Activated naive CD4-positive, alpha-beta T cell treated with anti-CD3 and anti-CD28 coated beads, Interleukin-2, amount 50 U/mL, for 16 hours (primary cell): Measurements from ENCODE around the gene CYB5D1.
"Not testable (repeated sequence)": the region's sequence is repeated elsewhere in the genome, so short reads cannot be mapped to it uniquely, and the experiment has no call there.

Experiments used
- DNase-seq: peaks from one replicate; pipeline ENCODE4 v3.0.0-alpha.2; 2020

CYB5D1 gene, protein sequence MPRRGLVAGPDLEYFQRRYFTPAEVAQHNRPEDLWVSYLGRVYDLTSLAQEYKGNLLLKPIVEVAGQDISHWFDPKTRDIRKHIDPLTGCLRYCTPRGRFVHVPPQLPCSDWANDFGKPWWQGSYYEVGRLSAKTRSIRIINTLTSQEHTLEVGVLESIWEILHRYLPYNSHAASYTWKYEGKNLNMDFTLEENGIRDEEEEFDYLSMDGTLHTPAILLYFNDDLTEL

DNA sequence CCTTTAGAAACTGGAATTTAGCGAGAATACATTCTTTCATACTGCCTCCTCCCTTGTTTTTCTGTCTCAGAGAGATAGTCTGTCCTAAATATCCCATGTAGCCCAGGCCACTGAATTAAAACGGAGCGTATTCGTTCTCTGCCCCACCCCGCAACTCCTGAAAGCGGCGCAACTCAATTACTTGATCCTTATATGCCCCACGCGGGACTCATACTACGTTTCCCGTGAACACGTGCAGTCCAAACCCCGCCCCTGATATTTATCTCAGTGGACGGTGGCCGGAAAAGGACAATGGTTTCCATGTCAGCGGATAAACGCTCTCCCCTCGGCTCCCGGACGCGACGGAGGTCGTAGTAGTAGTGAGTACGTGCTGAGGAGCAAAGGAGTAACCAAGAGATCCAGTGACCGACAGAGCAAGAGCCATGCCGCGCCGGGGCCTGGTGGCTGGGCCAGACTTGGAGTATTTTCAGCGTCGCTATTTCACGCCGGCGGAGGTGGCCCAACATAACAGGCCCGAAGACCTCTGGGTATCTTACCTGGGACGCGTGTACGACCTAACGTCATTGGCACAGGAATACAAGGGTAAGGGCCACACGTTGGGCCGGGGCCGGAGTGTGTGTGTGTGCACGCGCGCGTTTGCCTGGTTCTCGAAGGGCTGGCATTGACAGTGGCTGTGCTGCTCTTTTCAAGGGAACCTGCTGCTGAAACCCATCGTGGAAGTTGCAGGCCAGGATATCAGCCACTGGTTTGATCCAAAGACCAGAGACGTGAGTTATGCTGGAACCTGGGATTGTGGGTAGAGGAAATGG, at the start of gene CYB5D1:
Gene CYB5D1, plus strand, starts transcription at position 291 of the 809 bp plus-strand sequence. Its CDS starts 132 bp downstream, at position 423.
- peak; percentile 86 for DNase-seq

DNA sequence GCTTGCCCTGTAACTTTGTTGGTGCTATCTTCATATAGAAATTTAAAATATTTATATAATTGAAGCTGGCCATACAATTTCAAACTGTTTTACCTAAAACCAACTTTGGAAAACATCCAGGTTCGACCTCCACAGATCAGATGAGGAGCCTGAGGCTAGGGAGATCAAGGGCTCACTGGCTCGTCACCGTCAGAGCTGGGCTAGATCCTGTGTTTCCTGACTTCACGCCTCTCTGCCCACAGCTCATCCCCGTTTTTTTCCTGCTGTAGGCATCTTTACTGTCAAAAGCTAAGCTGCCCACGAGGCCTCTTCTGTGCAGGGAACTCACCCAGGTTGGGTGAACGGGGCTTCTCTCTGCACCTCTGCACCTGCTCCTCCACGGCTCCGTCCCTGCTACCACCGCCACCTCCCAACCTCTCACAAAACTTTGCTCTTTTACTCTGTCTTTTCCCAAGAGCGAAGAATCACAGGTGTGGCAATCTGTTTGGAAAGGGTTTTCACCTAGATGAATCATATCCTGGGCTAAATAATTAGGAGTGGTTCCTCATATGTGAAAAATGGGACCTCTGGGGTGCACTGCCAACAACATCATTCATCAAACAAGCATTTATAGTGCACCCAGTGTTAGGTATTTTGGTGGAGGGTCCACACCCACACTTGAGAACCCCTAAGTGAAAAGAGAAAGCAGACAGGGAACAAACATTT, 48.6 kb upstream of the CYB5D1 start:
- no peak for DNase-seq

DNA sequence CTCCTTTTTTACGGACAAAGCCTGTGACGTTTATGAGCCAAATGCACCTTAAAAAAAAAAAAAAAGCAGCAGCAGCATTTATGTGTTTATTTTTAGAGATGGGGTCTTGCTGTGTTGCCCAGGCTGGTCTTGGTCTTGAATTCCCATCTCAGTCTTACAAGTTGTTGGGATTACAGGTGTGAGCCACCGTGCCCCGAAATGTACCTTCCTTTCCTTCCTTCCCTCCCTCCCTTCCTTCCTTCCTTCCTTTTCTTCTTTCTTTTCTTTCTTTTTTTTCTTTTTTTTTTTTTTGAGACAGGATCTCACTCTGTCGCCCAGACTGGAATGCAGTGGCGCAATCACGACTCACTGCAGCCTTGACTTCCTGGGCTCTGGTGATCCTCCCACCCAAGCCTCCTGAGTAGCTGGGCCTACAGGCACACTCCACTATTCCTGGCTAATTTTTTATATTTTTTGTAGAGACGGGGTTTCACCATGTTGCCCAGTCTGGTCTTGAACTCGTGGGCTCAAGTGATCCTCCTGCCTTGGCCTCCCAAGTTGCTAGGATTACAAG, 47.9 kb upstream of the CYB5D1 start:
- DNase-seq = not testable (repeated sequence)

DNA sequence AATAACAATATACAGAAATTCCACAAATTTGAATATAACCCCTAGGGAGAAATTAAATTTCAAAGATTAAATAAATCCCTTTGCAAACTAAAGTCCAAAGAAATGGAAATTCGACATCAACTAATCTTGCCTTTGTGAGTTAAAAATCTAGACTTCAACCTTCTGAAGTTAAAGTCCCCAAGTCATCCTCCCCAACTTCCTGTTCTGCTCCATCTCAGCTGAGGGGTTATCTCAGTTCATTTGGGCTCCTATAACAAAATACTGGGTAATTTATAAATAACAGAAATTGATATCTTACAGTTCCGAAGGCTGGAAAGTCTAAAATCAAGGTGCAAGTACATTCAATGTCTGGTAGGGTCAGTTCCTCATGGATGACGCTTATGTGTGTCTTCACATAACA, 46.6 kb upstream of the CYB5D1 start:
- DNase-seq = no peak

DNA sequence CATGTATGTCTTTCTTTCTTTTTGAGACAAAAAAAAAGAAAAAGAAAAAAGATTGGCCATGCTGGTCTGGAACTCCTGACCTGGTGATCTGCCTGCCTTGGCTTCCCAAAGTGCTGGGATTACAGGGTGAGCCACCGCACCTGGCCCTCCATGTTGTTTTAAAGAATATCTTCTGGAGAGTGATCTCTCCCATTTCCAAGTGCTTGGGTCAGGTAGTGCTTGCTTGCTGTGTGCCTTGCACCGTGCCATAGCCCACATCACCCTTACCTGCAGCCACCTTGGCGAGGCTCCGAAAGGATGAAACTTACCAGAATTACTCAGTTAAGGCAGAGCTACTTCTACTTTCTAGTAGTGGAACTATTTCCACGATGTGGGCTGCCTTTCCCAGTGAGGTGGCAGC, 42.8 kb upstream of the CYB5D1 start:
- no peak for DNase-seq

DNA sequence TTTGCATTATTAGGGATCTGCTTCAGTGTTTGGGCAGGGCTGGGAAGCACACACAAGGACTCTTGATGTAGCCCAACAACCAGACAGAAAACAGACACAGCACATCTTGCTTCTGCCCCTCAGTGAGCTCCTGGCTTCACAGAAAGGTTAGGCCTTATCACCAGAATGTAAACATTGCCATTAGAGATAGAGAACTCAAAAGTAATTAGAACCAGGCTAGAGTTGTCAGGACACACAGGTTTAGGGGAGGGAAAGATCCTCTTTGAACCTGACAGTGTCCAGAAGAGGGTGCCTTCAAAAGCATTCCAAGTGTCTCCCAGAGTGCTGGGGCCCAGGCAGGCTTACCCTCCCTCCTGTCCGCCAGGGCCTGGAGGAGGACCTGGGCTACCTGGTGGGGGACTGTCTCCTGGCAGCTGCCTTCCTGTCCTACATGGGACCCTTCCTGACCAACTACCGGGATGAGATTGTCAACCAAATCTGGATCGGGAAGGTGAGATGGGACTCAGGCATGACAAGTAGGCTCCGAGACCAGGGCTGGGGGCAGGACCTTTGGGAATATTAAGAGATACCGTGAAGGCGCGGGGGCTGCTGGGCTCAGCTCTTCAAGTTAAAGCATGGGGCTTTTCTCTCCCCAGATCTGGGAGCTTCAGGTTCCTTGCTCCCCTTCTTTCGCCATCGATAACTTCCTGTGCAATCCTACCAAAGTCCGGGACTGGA, 40.7 kb upstream of the CYB5D1 start:
- no peak for DNase-seq

DNA sequence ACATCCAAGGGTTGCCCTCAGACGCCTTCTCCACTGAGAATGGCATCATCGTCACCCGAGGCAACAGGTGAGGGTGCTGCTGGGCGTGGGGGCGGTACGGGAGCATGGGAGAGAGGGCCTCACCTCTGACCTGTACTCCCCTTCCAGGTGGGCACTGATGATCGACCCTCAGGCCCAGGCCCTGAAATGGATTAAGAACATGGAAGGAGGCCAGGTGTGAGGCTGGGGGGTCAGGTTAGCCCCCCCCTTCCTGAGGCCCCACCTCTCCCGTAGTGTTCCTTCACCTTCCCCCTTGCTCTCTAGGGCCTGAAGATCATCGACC, 40.2 kb upstream of the CYB5D1 start:
- DNase-seq = no peak

DNA sequence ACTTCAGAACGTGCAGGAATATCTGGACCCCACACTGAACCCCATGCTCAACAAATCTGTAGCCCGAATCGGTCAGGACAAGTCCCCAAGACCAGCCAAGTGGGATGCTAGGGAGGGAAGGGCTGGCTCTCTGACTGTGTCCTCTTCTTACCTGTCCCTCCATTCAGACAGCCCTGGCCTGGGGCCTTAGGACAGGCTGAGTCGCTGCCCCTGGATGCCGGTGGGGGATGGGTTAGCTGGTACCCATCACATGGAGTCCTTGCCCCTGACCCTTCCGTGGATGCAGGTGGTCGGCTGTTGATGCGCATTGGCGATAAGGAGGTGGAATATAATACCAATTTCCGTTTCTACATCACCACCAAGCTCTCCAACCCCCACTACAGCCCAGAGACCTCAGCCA, 39.8 kb upstream of the CYB5D1 start:
- DNase-seq = no peak

DNA sequence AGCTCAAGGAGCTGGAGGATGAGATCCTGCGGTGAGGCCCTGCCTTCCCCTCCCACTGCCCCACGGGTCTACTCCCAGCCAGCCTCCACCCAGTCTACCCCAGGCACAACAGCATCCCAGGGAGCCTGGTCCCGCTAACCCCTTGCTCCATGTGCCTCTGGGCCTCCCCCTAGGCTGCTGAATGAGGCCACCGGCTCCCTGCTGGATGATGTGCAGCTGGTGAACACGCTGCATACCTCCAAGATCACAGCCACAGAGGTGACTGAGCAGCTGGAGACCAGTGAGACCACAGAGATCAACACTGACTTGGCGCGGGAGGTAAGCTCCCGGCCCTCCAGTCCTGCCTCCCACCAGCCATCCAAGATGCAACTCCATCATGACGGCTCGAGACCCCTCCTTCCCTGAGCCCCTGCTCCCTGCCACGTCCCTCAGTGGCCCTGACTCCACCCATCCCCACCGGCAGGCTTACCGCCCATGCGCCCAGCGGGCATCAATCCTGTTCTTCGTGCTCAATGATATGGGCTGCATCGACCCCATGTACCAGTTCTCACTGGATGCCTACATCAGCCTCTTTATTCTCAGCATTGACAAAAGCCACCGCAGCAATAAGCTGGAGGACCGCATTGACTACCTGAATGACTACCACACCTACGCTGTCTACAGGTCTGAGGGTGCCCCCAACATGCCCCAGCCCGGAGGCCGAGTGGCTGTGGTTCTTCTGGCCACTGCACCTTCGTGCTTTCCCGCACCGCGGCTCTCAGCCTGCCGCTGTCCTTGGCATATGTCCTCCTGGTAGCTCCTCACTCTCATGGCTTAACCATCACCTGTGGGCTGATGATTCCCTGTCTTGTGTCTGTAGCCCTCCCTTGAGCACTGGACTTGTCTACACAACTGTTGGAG, 38.8 kb upstream of the CYB5D1 start:
- no peak for DNase-seq

DNA sequence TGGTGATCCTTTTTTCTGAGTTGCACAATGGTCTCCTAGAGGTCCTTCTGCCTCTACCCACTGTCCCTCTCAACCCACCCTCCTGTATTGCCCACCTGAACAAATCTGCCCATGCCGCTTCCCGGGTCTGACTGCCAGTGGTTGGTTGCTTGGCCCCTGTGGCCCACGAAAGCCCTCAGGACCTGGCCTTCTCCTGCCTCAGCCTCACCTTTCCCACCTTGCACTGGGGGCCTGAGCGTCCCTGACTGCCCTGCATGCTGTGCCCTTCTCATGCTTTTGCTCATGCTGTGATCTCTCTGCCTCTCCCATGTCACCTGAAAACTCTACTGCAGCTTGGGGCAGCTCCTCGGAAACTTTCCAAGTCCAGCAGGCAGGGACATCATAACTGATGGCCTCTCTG, 37.6 kb upstream of the CYB5D1 start:
- no peak for DNase-seq

DNA sequence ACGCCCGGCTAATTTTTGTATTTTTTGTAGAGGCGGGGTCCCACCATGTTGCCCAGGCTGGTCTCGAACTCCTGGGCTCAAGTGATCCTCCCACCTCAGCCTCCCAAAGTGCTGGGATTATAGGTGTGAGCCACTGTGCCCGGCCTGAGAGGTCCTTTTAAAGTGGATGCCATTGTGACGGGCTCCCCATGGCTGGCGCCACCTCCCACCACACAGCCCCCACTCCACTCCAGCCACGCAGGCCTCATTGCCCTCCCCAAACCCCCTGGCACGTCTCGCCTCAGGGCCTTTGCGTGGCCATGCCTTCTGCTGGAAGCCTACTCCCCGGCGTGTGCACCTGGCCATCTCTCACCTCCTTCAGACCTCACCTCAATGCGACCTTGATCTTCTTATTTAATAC, 35.7 kb upstream of the CYB5D1 start:
- no peak for DNase-seq

DNA sequence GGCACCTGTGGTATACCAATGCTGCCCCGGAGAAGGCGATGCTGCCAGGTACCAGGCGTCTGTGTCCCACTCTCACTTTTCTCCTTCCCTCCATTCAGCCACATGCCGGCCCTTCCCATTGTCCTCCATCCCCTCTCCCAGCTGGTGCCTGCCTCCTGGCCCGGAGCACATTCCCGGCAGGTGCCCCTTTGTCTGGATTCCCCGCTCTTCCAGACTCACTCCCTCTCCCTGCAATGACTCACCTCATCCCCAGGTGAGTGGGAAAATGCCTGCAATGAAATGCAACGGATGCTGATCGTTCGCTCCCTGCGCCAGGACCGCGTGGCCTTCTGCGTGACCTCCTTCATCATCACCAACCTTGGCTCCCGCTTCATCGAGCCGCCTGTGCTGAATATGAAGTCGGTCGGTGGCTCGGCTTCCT, 34.2 kb upstream of the CYB5D1 start:
- DNase-seq = no peak

DNA sequence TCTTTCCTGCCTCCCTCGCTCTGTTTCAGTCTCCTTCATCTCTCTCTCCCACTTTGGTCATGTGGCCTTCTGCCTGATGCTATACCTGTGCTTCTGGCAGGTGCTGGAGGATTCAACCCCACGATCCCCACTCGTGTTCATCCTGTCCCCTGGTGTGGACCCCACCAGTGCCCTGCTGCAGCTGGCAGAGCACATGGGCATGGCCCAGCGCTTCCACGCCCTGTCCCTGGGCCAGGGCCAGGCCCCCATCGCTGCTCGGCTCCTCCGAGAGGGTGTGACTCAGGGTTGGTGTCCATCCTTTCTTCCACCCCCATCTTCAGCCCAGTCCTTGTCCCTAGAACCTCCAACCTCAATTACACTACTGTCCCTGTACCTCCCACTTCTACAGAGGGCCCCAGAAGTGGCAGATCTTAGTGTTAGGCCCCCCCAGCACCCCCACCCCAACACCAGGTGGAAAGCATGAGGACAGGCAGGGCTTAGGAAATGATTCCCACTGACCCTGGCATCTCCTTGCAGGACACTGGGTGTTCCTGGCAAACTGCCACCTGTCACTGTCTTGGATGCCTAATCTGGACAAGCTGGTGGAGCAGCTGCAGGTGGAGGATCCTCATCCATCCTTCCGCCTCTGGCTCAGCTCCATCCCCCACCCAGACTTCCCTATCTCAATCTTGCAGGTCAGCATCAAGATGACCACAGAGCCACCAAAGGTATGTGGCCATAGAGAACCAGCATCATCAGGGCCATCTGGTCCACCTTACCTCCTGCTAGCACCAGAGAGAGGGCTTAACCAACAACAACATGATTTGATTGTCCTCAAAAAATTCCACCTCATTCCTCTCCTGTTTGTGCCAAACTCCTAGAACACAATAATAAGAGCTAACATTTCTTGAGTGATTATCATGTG, 33.5 kb upstream of the CYB5D1 start:
- DNase-seq = no peak

DNA sequence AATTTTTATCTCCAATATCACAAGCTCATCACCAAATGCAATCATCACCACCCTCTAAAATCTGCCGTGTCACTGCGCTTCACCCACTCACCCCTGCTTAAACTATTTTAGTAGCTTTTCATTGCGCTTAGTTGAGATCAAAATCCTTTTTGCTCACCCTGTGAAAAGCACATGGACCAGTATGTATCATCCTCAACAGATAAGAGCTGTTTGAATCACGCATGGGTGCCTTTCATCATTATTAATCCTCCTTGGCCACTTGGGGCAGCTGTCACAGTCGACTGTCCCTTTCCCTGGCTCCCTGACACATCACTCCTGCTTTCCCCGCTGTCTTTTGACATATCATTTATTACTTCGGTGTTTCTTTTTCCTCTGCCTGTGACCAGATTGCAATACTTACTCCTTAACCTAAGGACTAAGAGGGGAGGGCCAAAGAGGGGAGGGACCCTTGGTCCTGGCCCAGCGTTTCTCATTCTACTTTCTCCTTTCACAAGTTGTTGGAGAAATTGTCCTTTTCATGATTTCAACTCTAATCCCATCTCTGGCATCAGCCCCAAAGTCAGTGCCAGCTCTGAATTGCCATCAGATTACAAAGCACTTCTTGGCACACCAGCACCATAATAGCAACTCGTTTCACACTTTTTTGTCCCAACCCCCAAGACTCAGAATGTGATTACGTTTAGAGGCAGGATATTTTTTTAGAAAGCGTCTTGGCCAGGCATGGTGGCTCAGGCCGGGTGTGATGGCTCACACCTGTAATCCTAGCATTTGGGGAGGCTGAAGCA, 32.4 kb upstream of the CYB5D1 start:
- DNase-seq = no peak

DNA sequence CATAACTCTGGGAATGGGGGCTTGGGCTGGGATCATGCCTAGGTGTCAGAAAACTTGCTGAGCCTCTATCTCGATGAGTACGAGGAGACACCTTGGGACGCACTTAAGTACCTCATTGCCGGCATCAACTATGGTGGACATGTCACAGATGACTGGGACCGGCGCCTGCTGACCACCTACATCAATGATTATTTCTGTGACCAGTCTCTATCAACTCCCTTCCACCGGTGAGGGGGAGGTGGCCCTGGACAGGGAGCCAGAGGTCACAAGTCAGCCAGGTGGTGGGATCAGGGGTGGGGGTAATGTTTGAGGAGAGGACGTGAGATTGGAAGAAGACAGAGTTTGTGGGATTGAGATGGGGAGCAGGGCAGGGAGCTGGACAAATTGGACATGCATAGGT, 27.2 kb upstream of the CYB5D1 start:
- no peak for DNase-seq

DNA sequence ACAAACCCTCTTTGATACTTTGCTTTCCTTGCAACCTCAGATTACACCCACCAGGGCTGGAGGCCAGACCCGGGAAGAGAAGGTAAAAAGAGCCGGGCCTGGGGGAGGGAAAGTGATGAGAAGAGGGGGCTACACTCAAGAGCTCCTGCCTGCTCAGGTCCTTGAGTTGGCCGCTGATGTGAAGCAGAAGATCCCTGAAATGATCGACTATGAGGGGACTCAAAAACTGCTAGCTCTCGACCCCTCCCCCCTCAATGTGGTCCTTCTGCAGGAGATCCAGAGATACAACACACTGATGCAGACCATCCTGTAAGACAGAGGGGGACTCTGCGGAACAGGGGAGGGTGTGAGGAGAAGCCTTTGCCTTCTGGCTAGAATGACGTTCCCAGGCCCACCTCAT, 26.6 kb upstream of the CYB5D1 start:
- DNase-seq = no peak

DNA sequence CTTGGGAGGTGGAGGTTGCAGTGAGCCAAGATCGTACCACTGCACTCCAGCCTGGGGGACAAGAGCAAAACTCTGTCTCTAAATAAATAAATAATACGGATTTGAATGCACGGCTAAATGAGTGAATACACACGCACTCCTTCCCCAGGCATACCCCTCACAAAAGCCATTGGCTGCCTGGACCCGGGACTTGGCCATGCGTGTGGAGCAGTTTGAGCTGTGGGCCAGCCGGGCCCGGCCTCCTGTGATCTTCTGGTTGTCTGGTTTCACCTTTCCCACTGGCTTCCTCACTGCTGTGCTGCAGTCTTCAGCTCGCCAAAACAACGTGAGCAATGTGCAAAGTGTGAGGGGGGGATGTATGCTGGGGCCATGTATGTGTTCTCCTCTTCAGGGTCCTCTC, 25.4 kb upstream of the CYB5D1 start:
- no peak for DNase-seq

DNA sequence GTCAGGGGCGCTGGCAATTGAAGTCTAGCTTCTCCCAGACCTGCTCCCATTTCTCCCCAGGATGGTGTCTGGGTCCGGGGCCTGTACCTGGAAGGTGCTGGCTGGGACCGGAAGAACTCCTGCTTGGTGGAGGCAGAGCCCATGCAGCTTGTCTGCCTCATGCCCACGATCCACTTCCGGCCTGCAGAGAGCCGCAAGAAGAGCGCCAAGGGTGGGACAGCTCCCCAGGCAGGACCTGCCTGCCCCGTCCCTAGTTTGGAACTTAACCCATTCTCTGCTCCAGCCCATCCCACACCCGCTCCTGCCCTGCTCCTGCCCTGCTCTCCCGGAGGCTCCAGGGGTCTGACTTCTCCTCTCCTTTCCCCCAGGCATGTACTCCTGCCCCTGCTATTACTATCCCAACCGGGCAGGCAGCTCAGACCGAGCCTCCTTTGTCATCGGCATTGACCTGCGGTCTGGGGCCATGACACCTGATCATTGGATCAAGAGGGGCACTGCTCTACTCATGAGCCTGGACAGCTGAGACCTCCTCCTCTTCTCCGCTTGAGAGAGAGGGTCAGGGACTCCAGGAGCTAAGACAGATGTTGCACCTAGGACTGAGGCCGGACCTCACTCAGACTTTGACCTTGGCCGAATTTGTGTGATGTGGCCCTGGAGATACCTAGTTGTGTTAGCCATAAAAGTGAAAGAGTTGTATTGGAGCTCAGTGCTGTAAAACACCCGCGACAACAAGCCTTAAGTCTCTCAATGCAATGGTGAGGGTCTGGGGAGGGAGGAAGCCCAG, 24.6 kb upstream of the CYB5D1 start:
- DNase-seq = no peak
